ENCODE data around the gene LPAR4. TPM values are rescaled to one million over a fixed set of nuclear protein-coding genes. Genes with fewer than 3 reads are reported as not detected.

Gene LPAR4
- polyA plus RNA-seq, 1 donor from 2014 or later = 2.8 TPM

Other genes starting within 250 kb of the LPAR4 start
- not detected in 2 replicates for gene RTL3, start 88.4 kb upstream of the LPAR4 start, polyA plus RNA-seq
- gene P2RY10, start 197.7 kb downstream of the LPAR4 start, polyA plus RNA-seq = not detected in 2 replicates

Data from neural cell (in vitro differentiated cells).